ENCODE measurements around the gene CLINT1. TPM values are rescaled to one million over a fixed set of nuclear protein-coding genes. Genes with fewer than 3 reads are reported as not detected.

CLINT1 gene
- total RNA-seq, 1 donor from 2014 or later, result 148 TPM

GRCh38 chr5:157761690-157762621 is 97.0 kb downstream of the CLINT1 start:
- peak; percentile 79 for TF ChIP-seq CTCF (IDR thresholded peaks at IDR 0.05; ENCODE audit: insufficient read depth, low read length, severe bottlenecking)
- FAIRE-seq, result peak; percentile 40
- DNase-seq (ENCODE audit: low read depth), result peak; percentile 69
- H3K4me3 ChIP-seq (ENCODE audit: low read depth, low read length), result no peak overlapping the region
- H3K27me3 ChIP-seq (ENCODE audit: control insufficient read depth, insufficient read depth, low read length), result no peaks in the 10 kb centered on the region
- H3K36me3 ChIP-seq (ENCODE audit: control insufficient read depth, insufficient read depth, low read length), result no peaks in the 10 kb centered on the region

GRCh38 chr5:157758706-157759105 is 100.2 kb downstream of the CLINT1 start:
- FAIRE-seq (no peak), DNase-seq (ENCODE audit: low read depth) (no peak)
- Histone ChIP-seq H3K36me3 (ENCODE audit: control insufficient read depth, insufficient read depth, low read length) (peaks cover 2% of the 10 kb centered on the region), H3K27me3 (ENCODE audit: control insufficient read depth, insufficient read depth, low read length) (no peaks in the 10 kb centered on the region), H3K4me3 (ENCODE audit: low read depth, low read length) (no peak overlapping the region)
- TF ChIP-seq CTCF (IDR thresholded peaks at IDR 0.05; ENCODE audit: insufficient read depth, low read length, severe bottlenecking), result no peak

- Histone ChIP-seq H3K36me3 (ENCODE audit: control insufficient read depth, insufficient read depth, low read length) (peaks cover 2% of the 10 kb centered on the region), H3K4me3 (ENCODE audit: low read depth, low read length) (no peak overlapping the region), H3K27me3 (ENCODE audit: control insufficient read depth, insufficient read depth, low read length) (no peaks in the 10 kb centered on the region)
- DNase-seq (ENCODE audit: low read depth) (no peak), FAIRE-seq (no peak)
- TF ChIP-seq CTCF (IDR thresholded peaks at IDR 0.05; ENCODE audit: insufficient read depth, low read length, severe bottlenecking), result no peak
Measured at GRCh38 chr5:157756122-157756521, 102.8 kb downstream of the CLINT1 start.

- DNase-seq (ENCODE audit: low read depth) (peak; percentile 38), FAIRE-seq (no peak)
- Histone ChIP-seq H3K36me3 (ENCODE audit: control insufficient read depth, insufficient read depth, low read length) (peaks cover 2% of the 10 kb centered on the region), H3K4me3 (ENCODE audit: low read depth, low read length) (no peak overlapping the region), H3K27me3 (ENCODE audit: control insufficient read depth, insufficient read depth, low read length) (no peaks in the 10 kb centered on the region)
- no peak for TF ChIP-seq CTCF (IDR thresholded peaks at IDR 0.05; ENCODE audit: insufficient read depth, low read length, severe bottlenecking)
Measured at GRCh38 chr5:157750320-157750719, 108.6 kb downstream of the CLINT1 start.

GRCh38 chr5:157749462-157749799 is 109.5 kb downstream of the CLINT1 start:
- FAIRE-seq (no peak), DNase-seq (ENCODE audit: low read depth) (no peak)
- no peak overlapping the region for H3K4me3 ChIP-seq (ENCODE audit: low read depth, low read length)
- TF ChIP-seq CTCF (IDR thresholded peaks at IDR 0.05; ENCODE audit: insufficient read depth, low read length, severe bottlenecking), result no peak
- H3K36me3 ChIP-seq (ENCODE audit: control insufficient read depth, insufficient read depth, low read length), result no peaks in the 10 kb centered on the region
- H3K27me3 ChIP-seq (ENCODE audit: control insufficient read depth, insufficient read depth, low read length), result no peaks in the 10 kb centered on the region
